Nephron (organoid): Measurements from ENCODE around the gene NAV2.

Experiments
- H3K27ac Mint-ChIP-seq, 3 experiments: 2 replicates each; pipeline ENCODE4 v1.8.0; 2020; ENCODE audit warnings: mixed read lengths in 3 of 3, mild to moderate bottlenecking in 2 of 3, moderate library complexity in 1 of 3
- H3K27me3 Mint-ChIP-seq: 2 replicates; pipeline ENCODE4 v1.8.0; 2021; ENCODE audit warnings: low read depth, mild to moderate bottlenecking, moderate library complexity, mixed read lengths
- H3K36me3 Mint-ChIP-seq: 2 replicates; pipeline ENCODE4 v1.8.0; 2020; ENCODE audit warnings: low read depth, mixed read lengths
- H3K4me1 Mint-ChIP-seq: 2 replicates; pipeline ENCODE4 v1.8.0; 2020; ENCODE audit warnings: mixed read lengths
- H3K4me3 Mint-ChIP-seq, 3 experiments: 2 replicates each; pipeline ENCODE4 v1.8.0; 2020; ENCODE audit warnings: mild to moderate bottlenecking in 3 of 3, mixed read lengths in 3 of 3, moderate library complexity in 2 of 3
- H3K9me3 Mint-ChIP-seq: 2 replicates; pipeline ENCODE4 v1.8.0; 2020; ENCODE audit warnings: mixed read lengths
- CTCF ChIP-seq, 3 experiments: fragments of 200-600 bp; sonication (generic); IDR thresholded peaks; one replicate each; pipeline ENCODE4 v1.5.0; 2021; ENCODE audit warnings: antibody characterized with exemption in 3 of 3; ENCODE audit not compliant: unreplicated experiment in 3 of 3

The NAV2 gene

GRCh38 chr11:20038412-20038811 is 325.8 kb downstream of the NAV2 start:
- Mint-ChIP-seq H3K36me3 (peaks cover 37% of the 10 kb centered on the region), H3K27ac (peak overlapping the region; percentile 82 to 88 (median 87)), H3K4me1 (peaks cover 73% of the 10 kb centered on the region), H3K9me3 (no peaks in the 10 kb centered on the region), H3K4me3 (no peak overlapping the region), H3K27me3 (peaks cover 7% of the 10 kb centered on the region)
- no peak for TF ChIP-seq CTCF (IDR thresholded peaks at IDR 0.05; ENCODE audit: unreplicated experiment in 3 of 3)

GRCh38 chr11:20038972-20039371 is 326.3 kb downstream of the NAV2 start:
- peaks cover 68% of the 10 kb centered on the region for H3K4me1 Mint-ChIP-seq
- peaks cover 37% of the 10 kb centered on the region for H3K36me3 Mint-ChIP-seq
- no peaks in the 10 kb centered on the region for H3K9me3 Mint-ChIP-seq
- no peak for TF ChIP-seq CTCF (IDR thresholded peaks at IDR 0.05; ENCODE audit: unreplicated experiment in 3 of 3)
- no peak overlapping the region for H3K4me3 Mint-ChIP-seq
- H3K27me3 Mint-ChIP-seq = peaks cover 8% of the 10 kb centered on the region
- peak overlapping the region; percentile 82 to 88 (median 87) for H3K27ac Mint-ChIP-seq

GRCh38 chr11:20041499-20041898 is 328.9 kb downstream of the NAV2 start:
- Mint-ChIP-seq H3K27ac (peak overlapping the region in 1 of 3 experiments; percentile 3), H3K4me1 (peaks cover 48% of the 10 kb centered on the region), H3K27me3 (peaks cover 8% of the 10 kb centered on the region), H3K36me3 (peaks cover 55% of the 10 kb centered on the region), H3K4me3 (no peak overlapping the region), H3K9me3 (no peaks in the 10 kb centered on the region)
- TF ChIP-seq CTCF (IDR thresholded peaks at IDR 0.05; ENCODE audit: unreplicated experiment in 3 of 3) = no peak

- TF ChIP-seq CTCF (IDR thresholded peaks at IDR 0.05; ENCODE audit: unreplicated experiment in 3 of 3) = no peak
- H3K4me3 Mint-ChIP-seq = no peak overlapping the region
- H3K27me3 Mint-ChIP-seq = peaks cover 8% of the 10 kb centered on the region
- peaks cover 59% of the 10 kb centered on the region for H3K36me3 Mint-ChIP-seq
- H3K4me1 Mint-ChIP-seq = peaks cover 43% of the 10 kb centered on the region
- H3K9me3 Mint-ChIP-seq = no peaks in the 10 kb centered on the region
- H3K27ac Mint-ChIP-seq = peak overlapping the region in 2 of 3 experiments; percentile 3 to 53
Measured at GRCh38 chr11:20042045-20042639, 329.5 kb downstream of the NAV2 start.

GRCh38 chr11:20042811-20043341 is 330.2 kb downstream of the NAV2 start:
- peaks cover 8% of the 10 kb centered on the region for H3K27me3 Mint-ChIP-seq
- peaks cover 40% of the 10 kb centered on the region for H3K4me1 Mint-ChIP-seq
- H3K27ac Mint-ChIP-seq = peak overlapping the region in 1 of 3 experiments; percentile 53
- peaks cover 67% of the 10 kb centered on the region for H3K36me3 Mint-ChIP-seq
- TF ChIP-seq CTCF (IDR thresholded peaks at IDR 0.05; ENCODE audit: unreplicated experiment in 3 of 3) = no peak
- H3K9me3 Mint-ChIP-seq = no peaks in the 10 kb centered on the region
- no peak overlapping the region for H3K4me3 Mint-ChIP-seq

- Mint-ChIP-seq H3K4me3 (no peak overlapping the region), H3K9me3 (no peaks in the 10 kb centered on the region), H3K4me1 (peaks cover 42% of the 10 kb centered on the region), H3K27ac (no peak overlapping the region), H3K27me3 (peaks cover 11% of the 10 kb centered on the region), H3K36me3 (peaks cover 72% of the 10 kb centered on the region)
- no peak for TF ChIP-seq CTCF (IDR thresholded peaks at IDR 0.05; ENCODE audit: unreplicated experiment in 3 of 3)
Measured at GRCh38 chr11:20043992-20044391, 331.4 kb downstream of the NAV2 start.
